OCI-LY1 (cell line): ENCODE measurements around the gene AQR.

Source experiments
- H2AFZ ChIP-seq: fragments of 200-600 bp; sonication (generic), shearing (Covaris generic); 2 replicates; pipeline ENCODE4 v1.6.0; 2014; ENCODE audit warnings: antibody characterized with exemption, mild to moderate bottlenecking, low read length
- H3F3A ChIP-seq: fragments of 200-600 bp; sonication (generic), shearing (Covaris generic); 2 replicates; pipeline ENCODE4 v1.6.0; 2014; ENCODE audit warnings: mild to moderate bottlenecking, antibody characterized with exemption, low read length, moderate library complexity; ENCODE audit not compliant: insufficient read depth
- H3K27ac ChIP-seq: fragments of 200-600 bp; sonication (generic); 2 replicates; pipeline ENCODE4 v1.5.1; 2014; ENCODE audit warnings: low read length, mixed run types, mild to moderate bottlenecking, low read depth; ENCODE audit not compliant: poor library complexity, severe bottlenecking
- H3K27me3 ChIP-seq: fragments of 200-600 bp; sonication (generic); 2 replicates; pipeline ENCODE4 v1.6.0; 2014; ENCODE audit warnings: antibody characterized with exemption, mild to moderate bottlenecking, low read length, moderate library complexity; ENCODE audit not compliant: insufficient read depth
- H3K36me3 ChIP-seq: fragments of 200-600 bp; sonication (generic); 2 replicates; pipeline ENCODE4 v1.6.1; 2014; ENCODE audit warnings: mild to moderate bottlenecking, antibody characterized with exemption, low read length, moderate library complexity, mixed read lengths; ENCODE audit not compliant: insufficient read depth
- H3K4me1 ChIP-seq: fragments of 200-600 bp; sonication (generic); 2 replicates; pipeline ENCODE4 v1.5.1; 2014; ENCODE audit warnings: mild to moderate bottlenecking, low read length, moderate library complexity; ENCODE audit not compliant: insufficient read depth, severe bottlenecking
- H3K4me2 ChIP-seq: fragments of 200-600 bp; sonication (generic), shearing (Covaris generic); 2 replicates; pipeline ENCODE4 v1.6.1; 2014; ENCODE audit warnings: low read length
- H3K4me3 ChIP-seq: fragments of 200-600 bp; sonication (generic); 2 replicates; pipeline ENCODE4 v1.5.1; 2014; ENCODE audit warnings: low read length, low read depth, mild to moderate bottlenecking, mixed read lengths; ENCODE audit not compliant: poor library complexity, severe bottlenecking
- H3K79me2 ChIP-seq: fragments of 200-600 bp; shearing (Covaris generic); 2 replicates; pipeline ENCODE4 v1.6.1; 2016; ENCODE audit warnings: mixed run types, low read length, mixed read lengths; ENCODE audit not compliant: insufficient read depth
- H3K9ac ChIP-seq: fragments of 200-600 bp; sonication (generic), shearing (Covaris generic); 2 replicates; pipeline ENCODE4 v1.6.1; 2014; ENCODE audit warnings: mild to moderate bottlenecking, low read length, mixed read lengths
- H3K9me2 ChIP-seq: fragments of 200-600 bp; sonication (generic), shearing (Covaris generic); 2 replicates; pipeline ENCODE4 v1.6.1; 2014; ENCODE audit warnings: low read depth, mild to moderate bottlenecking, low read length, mixed read lengths
- H3K9me3 ChIP-seq: fragments of 200-600 bp; shearing (Covaris generic); 2 replicates; pipeline ENCODE4 v1.6.1; 2014; ENCODE audit warnings: low read length, mixed read lengths
- H4K20me1 ChIP-seq: fragments of 200-600 bp; sonication (generic), shearing (Covaris generic); 2 replicates; pipeline ENCODE4 v1.6.0; 2016; ENCODE audit warnings: mild to moderate bottlenecking, low read length; ENCODE audit not compliant: insufficient read depth
- CTCF ChIP-seq: fragments of 200-600 bp; sonication (generic), shearing (Covaris generic); IDR thresholded peaks from 2 replicates; pipeline ENCODE4 v1.5.1; 2017; ENCODE audit warnings: mild to moderate bottlenecking, antibody characterized with exemption, low read length, moderate library complexity, mixed read lengths
- EZH2 ChIP-seq: fragments of 200-600 bp; sonication (generic), shearing (Covaris generic); IDR thresholded peaks from 2 replicates; pipeline ENCODE4 v1.8.0; 2017; ENCODE audit warnings: borderline replicate concordance, mixed run types, mild to moderate bottlenecking, antibody characterized with exemption, low read length, moderate library complexity, mixed read lengths

The AQR gene

DNA sequence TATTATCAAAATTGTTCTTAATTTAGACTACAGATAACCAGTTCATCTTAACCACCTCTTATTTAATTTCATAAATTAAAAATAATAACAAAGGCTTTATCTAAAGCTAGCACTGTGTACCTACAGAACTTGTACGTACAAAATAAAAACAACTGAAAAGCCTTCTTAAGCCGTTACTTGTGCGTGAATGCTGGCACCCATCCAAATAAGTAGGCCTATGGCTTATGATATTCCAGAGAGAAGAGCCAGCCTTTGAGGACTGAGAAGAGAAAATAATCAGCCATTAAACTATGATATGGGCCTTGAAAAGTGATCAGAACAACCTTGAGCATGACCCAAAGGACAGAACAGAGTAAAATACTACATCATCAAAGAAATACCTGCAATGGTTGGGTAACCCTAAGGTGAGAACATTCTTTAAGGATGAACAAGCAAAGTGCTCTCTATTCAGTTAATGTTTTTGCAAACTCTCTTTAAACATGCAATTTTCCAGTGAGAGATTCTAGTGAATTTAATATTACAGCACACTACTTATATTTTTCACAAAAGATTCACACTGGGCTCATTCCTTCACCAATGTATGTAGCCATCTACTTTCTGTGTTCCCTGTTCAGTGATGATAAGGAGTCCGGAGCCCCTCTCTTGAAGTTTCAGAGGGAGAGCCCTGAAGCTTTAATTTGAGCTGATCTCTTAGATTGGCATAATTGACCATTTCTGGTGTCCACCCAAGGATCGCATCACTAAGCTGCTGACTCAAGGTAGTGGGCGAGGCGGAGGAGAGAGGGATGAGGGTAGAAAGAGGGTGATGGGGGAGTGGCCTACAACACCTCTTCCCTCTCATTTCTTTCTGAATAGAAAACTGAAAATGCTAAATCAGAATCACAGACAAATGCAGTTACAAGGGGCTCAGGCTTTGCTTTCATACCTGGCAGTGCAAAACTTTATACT, 166.5 kb downstream of the AQR start:
- no peaks in the 10 kb centered on the region for H3K79me2 ChIP-seq
- H3F3A ChIP-seq, result no peaks in the 10 kb centered on the region
- no peak overlapping the region for H3K9ac ChIP-seq
- TF ChIP-seq EZH2, result no peak
- no peak for TF ChIP-seq CTCF
- H3K4me2 ChIP-seq, result no peak overlapping the region
- no peaks in the 10 kb centered on the region for H3K36me3 ChIP-seq
- no peak overlapping the region for H2AFZ ChIP-seq
- no peaks in the 10 kb centered on the region for H3K4me1 ChIP-seq
- no peaks in the 10 kb centered on the region for H3K9me2 ChIP-seq
- H4K20me1 ChIP-seq, result no peaks in the 10 kb centered on the region
- H3K9me3 ChIP-seq, result no peaks in the 10 kb centered on the region
- H3K4me3 ChIP-seq, result no peak overlapping the region
- H3K27me3 ChIP-seq, result 0 out of 2 replicates have a peak, but pooled peaks cover 4% of the 10 kb centered on the region
- no peak overlapping the region for H3K27ac ChIP-seq

DNA sequence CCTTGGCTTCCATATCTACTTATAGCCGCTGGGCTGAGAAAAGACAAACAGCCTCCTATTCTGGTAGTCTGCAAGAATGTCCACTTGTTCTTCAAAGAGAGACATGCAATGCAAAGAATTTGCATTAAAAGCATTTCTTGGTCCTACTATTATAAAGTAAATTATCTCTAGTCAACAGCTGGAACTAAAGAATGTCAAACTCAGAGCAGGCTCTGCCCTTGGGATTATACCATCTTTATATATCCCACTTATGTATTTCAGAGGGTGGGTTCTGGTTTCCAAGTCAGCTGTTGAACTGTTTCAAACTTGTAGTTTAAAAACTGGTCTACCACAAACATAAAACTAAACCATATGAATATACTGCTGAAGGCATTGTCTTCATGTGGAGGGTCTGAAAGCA, 167.2 kb downstream of the AQR start:
- Histone ChIP-seq H3K9me3 (no peaks in the 10 kb centered on the region), H4K20me1 (no peaks in the 10 kb centered on the region), H3K27me3 (0 out of 2 replicates have a peak, but pooled peaks cover 4% of the 10 kb centered on the region), H3K4me2 (no peak overlapping the region), H3K4me1 (no peaks in the 10 kb centered on the region), H3K36me3 (no peaks in the 10 kb centered on the region), H3F3A (no peaks in the 10 kb centered on the region), H3K79me2 (no peaks in the 10 kb centered on the region), H3K4me3 (no peak overlapping the region), H3K9ac (no peak overlapping the region), H3K9me2 (no peaks in the 10 kb centered on the region), H2AFZ (no peak overlapping the region), H3K27ac (no peak overlapping the region)
- no peak for TF ChIP-seq CTCF
- TF ChIP-seq EZH2, result no peak
